ENCODE results near the gene DMD. TPM values are rescaled to one million over a fixed set of nuclear protein-coding genes. Genes with fewer than 3 reads are reported as not detected.

The DMD gene
- total RNA-seq, 2 donors from 2014 or later = 19.6 to 24.9 TPM

- H3K9me3 ChIP-seq (ENCODE audit: control insufficient read depth, low read length) = no peaks in the 10 kb centered on the region
- no peaks in the 10 kb centered on the region for H3K4me1 ChIP-seq (ENCODE audit: control insufficient read depth, insufficient read depth, low read length)
- no peak for DNase-seq
- no peaks in the 10 kb centered on the region for H3K4me1 Mint-ChIP-seq
- no peak overlapping the region for H3K4me3 ChIP-seq (ENCODE audit: low read length)
- no peaks in the 10 kb centered on the region for H3K36me3 ChIP-seq (ENCODE audit: control insufficient read depth, insufficient read depth, low read length)
- H3K9ac ChIP-seq (ENCODE audit: extremely low read depth, low read length, poor library complexity, severe bottlenecking) = no peak overlapping the region
- no peaks in the 10 kb centered on the region for H3K9me3 Mint-ChIP-seq
- H3K27ac ChIP-seq (ENCODE audit: low read depth, low read length) = no peak overlapping the region
- no peaks in the 10 kb centered on the region for H3K36me3 Mint-ChIP-seq (ENCODE audit: low read depth)
- H3K27me3 Mint-ChIP-seq (ENCODE audit: insufficient read depth) = no peaks in the 10 kb centered on the region
- TF ChIP-seq CTCF (conservative IDR thresholded peaks at IDR 0.05) = no peak
- H3K27me3 ChIP-seq (ENCODE audit: control insufficient read depth, insufficient read depth, low read length, poor library complexity, severe bottlenecking) = no peaks in the 10 kb centered on the region
- no peak overlapping the region for H3K27ac Mint-ChIP-seq
- no peak overlapping the region for H3K4me3 Mint-ChIP-seq
- 75 to 100% methylated on average over 1 of the region's 2 CpGs for WGBS, 2 experiments (ENCODE audit: insufficient coverage in 1 of 2, insufficient read length in 1 of 2)
Measured at GRCh38 chrX:32745323-32745722, 466.0 kb downstream of the DMD start.

- Histone ChIP-seq H3K36me3 (ENCODE audit: control insufficient read depth, insufficient read depth, low read length) (no peaks in the 10 kb centered on the region), H3K4me3 (ENCODE audit: low read length) (no peak overlapping the region), H3K9ac (ENCODE audit: extremely low read depth, low read length, poor library complexity, severe bottlenecking) (no peak overlapping the region), H3K27ac (ENCODE audit: low read depth, low read length) (no peak overlapping the region), H3K9me3 (ENCODE audit: control insufficient read depth, low read length) (no peaks in the 10 kb centered on the region), H3K4me1 (ENCODE audit: control insufficient read depth, insufficient read depth, low read length) (no peaks in the 10 kb centered on the region), H3K27me3 (ENCODE audit: control insufficient read depth, insufficient read depth, low read length, poor library complexity, severe bottlenecking) (no peaks in the 10 kb centered on the region)
- no peak for DNase-seq
- H3K27me3 Mint-ChIP-seq (ENCODE audit: insufficient read depth) = no peaks in the 10 kb centered on the region
- H3K4me1 Mint-ChIP-seq = no peaks in the 10 kb centered on the region
- H3K36me3 Mint-ChIP-seq (ENCODE audit: low read depth) = no peaks in the 10 kb centered on the region
- H3K4me3 Mint-ChIP-seq = no peak overlapping the region
- TF ChIP-seq CTCF (conservative IDR thresholded peaks at IDR 0.05) = no peak
- no CpG with 5 or more reads among the region's 1 CpG for WGBS, 2 experiments (ENCODE audit: insufficient coverage in 1 of 2, insufficient read length in 1 of 2)
- no peak overlapping the region for H3K27ac Mint-ChIP-seq
- H3K9me3 Mint-ChIP-seq = no peaks in the 10 kb centered on the region
Measured at GRCh38 chrX:32744921-32745320, 466.4 kb downstream of the DMD start.

GRCh38 chrX:32741910-32742309 is 469.4 kb downstream of the DMD start:
- Mint-ChIP-seq H3K27me3 (ENCODE audit: insufficient read depth) (no peaks in the 10 kb centered on the region), H3K9me3 (no peaks in the 10 kb centered on the region), H3K4me1 (no peaks in the 10 kb centered on the region), H3K27ac (no peak overlapping the region), H3K36me3 (ENCODE audit: low read depth) (no peaks in the 10 kb centered on the region), H3K4me3 (no peak overlapping the region)
- no peaks in the 10 kb centered on the region for H3K27me3 ChIP-seq (ENCODE audit: control insufficient read depth, insufficient read depth, low read length, poor library complexity, severe bottlenecking)
- 90% methylated on average over 3 of the region's 3 CpGs; no CpG with 5 or more reads in 1 of the 2 experiments for WGBS, 2 experiments (ENCODE audit: insufficient coverage in 1 of 2, insufficient read length in 1 of 2)
- H3K4me1 ChIP-seq (ENCODE audit: control insufficient read depth, insufficient read depth, low read length) = no peaks in the 10 kb centered on the region
- H3K27ac ChIP-seq (ENCODE audit: low read depth, low read length) = no peak overlapping the region
- no peak overlapping the region for H3K4me3 ChIP-seq (ENCODE audit: low read length)
- H3K9ac ChIP-seq (ENCODE audit: extremely low read depth, low read length, poor library complexity, severe bottlenecking) = no peak overlapping the region
- no peak for DNase-seq
- no peak for TF ChIP-seq CTCF (conservative IDR thresholded peaks at IDR 0.05)
- H3K9me3 ChIP-seq (ENCODE audit: control insufficient read depth, low read length) = no peaks in the 10 kb centered on the region
- no peaks in the 10 kb centered on the region for H3K36me3 ChIP-seq (ENCODE audit: control insufficient read depth, insufficient read depth, low read length)
